ENCODE results near the gene TRAPPC2.

GRCh38 chrX:13716455-13716854 is 18.0 kb downstream of the TRAPPC2 start:
- TF ChIP-seq POLR2A (IDR thresholded peaks at IDR 0.05; ENCODE audit: borderline replicate concordance, extremely low read depth, insufficient read depth, insufficient read length) (no peak), ZFX (IDR thresholded peaks at IDR 0.05) (no peak), TCF7L2 (IDR thresholded peaks at IDR 0.05; ENCODE audit: borderline replicate concordance, extremely low read depth, insufficient read depth, insufficient read length) (no peak), CTCF (IDR thresholded peaks at IDR 0.05 in 2 of 3, conservative IDR thresholded peaks at IDR 0.05 in 1 of 3; ENCODE audit: borderline replicate concordance in 1 of 3, insufficient read depth in 1 of 3, low read depth in 2 of 3, low read length in 2 of 3) (no peak)
